Choroid plexus epithelial cell (primary cell): ENCODE results near the gene TAB2.

ENCODE experiments used
- DNase-seq: peaks from one replicate; pipeline ENCODE4 v3.0.0-alpha.2; 2010; ENCODE audit warnings: low read depth
- H3K4me3 ChIP-seq: 2 replicates; pipeline ENCODE4 v1.5.1; 2011; ENCODE audit warnings: low read depth, mild to moderate bottlenecking, control low read depth, low read length, moderate library complexity
- TF ChIP-seq, protein P1 (sequence below): conservative IDR thresholded peaks from 2 replicates; pipeline ENCODE4 v1.5.1; 2011; ENCODE audit warnings: low read depth, mild to moderate bottlenecking, control low read depth, inconsistent platforms, low read length, moderate library complexity

The TAB2 gene

DNA sequence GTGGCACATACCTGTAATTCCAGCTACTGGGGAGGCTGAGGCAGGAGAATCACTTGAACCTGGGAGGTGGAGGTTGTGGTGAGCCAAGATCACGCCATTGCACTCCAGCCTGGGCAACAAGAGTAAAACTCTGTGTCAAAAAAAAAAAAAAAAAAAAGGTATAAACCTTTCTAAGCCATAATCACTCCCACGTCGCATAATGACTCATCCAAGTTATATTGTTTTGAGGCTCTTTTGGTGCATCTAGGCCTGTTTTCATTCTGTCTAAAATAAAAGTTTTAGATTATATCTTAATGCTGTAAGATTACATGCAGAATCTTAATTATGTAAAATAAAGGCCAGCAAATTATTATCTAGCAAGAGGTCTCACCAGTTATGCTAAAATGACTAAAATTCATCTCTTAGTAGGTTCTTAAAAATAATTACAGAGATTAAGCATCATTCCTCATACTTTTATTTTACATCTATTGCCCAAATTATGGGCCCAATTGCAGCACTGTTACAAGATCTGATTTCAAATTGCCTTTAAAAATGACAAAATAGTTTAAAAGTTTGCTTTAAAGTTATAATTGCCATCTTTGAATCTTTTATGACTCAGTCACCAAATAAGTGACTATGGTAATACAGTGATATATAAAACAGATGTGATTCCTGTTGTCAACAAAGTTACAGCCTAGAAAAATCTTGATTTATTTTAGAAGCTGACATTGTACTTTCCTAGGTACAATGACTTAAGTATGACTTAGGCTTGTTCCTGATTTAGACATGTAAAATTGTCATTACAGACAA is 72.2 kb downstream of the TAB2 start:
- no peak for DNase-seq
- no peak overlapping the region for H3K4me3 ChIP-seq
- TF ChIP-seq, protein P1, sequence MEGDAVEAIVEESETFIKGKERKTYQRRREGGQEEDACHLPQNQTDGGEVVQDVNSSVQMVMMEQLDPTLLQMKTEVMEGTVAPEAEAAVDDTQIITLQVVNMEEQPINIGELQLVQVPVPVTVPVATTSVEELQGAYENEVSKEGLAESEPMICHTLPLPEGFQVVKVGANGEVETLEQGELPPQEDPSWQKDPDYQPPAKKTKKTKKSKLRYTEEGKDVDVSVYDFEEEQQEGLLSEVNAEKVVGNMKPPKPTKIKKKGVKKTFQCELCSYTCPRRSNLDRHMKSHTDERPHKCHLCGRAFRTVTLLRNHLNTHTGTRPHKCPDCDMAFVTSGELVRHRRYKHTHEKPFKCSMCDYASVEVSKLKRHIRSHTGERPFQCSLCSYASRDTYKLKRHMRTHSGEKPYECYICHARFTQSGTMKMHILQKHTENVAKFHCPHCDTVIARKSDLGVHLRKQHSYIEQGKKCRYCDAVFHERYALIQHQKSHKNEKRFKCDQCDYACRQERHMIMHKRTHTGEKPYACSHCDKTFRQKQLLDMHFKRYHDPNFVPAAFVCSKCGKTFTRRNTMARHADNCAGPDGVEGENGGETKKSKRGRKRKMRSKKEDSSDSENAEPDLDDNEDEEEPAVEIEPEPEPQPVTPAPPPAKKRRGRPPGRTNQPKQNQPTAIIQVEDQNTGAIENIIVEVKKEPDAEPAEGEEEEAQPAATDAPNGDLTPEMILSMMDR: no peak

DNA sequence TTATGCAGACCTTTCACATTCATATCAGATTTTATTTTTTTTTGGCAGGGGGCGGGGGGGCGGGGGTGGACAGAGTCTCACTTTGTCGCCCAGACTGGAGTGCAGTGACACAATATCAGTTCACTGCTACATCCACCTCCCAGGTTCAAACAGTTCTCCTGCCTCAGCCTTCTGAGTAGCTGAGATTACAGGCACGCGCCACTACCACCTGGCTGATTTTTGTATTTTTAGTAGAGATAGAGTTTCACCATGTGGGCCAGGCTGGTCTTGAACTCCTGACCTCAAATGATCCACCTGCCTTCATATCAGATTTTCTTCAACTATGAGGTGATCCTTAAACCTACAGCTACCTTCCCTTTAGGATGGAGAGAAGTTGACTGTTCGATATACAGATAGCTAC is 74.6 kb downstream of the TAB2 start:
- DNase-seq: no peak
- TF ChIP-seq, protein P1: no peak
- no peak overlapping the region for H3K4me3 ChIP-seq

DNA sequence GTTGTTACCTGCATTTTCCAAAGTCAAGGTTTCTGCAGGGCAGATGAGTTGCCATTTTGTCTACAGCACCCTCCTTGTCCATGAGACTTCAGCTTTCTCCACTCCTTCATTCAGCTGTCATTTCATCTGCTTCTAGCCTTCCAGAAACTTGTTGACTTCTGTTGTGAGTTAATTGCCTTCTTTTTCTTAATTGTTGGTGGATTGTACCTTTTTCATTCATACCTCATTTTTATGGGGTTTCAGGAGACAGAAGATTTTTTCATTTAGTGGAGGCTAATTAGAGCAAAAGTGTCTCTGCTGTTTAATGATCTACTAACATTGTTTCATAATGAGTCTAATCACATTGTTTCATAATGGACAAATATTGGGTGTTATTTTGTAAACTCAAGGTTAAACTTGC is 75.0 kb downstream of the TAB2 start:
- TF ChIP-seq, protein P1: no peak
- H3K4me3 ChIP-seq: no peak overlapping the region
- DNase-seq: no peak

DNA sequence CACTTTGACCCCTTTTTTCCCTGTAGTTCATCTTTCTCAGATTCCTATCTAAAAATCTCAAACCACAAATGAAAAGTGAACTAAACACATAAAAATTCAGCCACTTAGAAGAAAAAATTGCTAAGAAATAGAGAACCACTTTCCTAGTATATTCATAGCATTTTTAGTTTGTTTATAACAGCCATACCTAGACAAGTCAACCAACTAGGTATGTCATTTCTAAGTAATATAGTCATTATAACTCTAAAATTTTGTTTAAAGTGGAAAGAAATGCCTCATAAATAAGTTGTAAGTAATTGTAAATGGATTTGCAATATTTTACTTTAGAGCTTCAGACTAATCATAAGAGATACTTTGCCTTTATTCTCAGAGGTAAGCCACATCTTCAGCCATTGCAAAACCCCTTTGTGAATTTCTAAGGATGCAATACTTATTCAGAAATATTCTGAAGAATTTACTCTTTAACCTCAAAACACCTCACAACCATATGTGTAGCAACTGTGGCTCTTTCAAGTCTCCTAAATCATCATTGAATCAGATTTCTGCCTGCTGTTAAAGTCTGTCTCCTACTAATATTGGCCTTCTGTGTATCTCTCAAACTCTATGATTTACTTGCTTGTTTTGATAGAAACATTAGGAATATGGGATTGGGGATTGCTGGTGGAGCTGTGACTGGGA is 75.6 kb downstream of the TAB2 start:
- TF ChIP-seq, protein P1: no peak
- DNase-seq: peak; percentile 61
- H3K4me3 ChIP-seq: no peak overlapping the region

DNA sequence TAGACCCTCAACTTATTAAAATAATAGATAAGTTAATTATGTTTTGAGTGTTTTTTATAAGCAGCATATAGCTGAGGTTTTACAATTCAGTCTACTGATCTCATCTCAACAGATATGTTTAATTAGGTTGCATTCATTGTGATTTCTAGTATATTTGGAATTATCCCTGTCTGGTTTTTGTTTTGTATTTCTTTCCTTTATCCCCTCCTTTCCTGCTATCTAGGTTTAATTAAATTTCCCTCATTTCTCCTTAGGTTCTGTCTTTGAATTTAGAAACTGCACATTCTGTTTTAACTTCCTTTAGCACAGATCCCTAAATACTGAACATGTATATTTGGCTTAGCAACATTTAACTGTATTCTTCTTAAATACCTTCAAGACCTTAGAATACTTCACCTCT is 77.7 kb downstream of the TAB2 start:
- H3K4me3 ChIP-seq: no peak overlapping the region
- TF ChIP-seq, protein P1: no peak
- DNase-seq: no peak

DNA sequence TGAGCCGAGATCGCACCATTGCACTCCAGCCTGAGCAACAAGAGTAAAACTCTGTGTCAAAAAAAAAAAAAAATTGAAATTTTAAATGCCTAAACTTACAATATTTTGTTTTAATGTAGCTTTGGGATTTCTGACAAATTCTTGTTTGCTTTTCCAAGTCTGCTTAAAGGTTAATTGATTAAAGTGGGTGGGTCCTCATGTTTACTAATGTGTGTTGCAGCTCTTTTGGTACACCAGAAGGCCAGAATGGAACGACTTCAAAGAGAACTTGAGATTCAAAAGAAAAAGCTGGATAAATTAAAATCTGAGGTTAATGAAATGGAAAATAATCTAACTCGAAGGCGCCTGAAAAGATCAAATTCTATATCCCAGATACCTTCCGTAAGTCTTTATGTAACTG is 79.9 kb downstream of the TAB2 start:
- TF ChIP-seq, protein P1: no peak

More for the DNA sequence above, 79.9 kb downstream of the TAB2 start:
- DNase-seq: no peak
- H3K4me3 ChIP-seq: no peak overlapping the region
